Fibroblast of villous mesenchyme (primary cell): ENCODE data around the gene C1orf105. TPM values are rescaled to one million over a fixed set of nuclear protein-coding genes. Genes with fewer than 3 reads are reported as not detected.
A peak's percentile ranks its signal among the peaks of the same experiment; 100 is the strongest.

Source experiments
- DNase-seq: peaks from one replicate; pipeline ENCODE4 v3.0.0-alpha.2; 2010; ENCODE audit warnings: low read depth
- H3K4me3 ChIP-seq: 2 replicates; pipeline ENCODE4 v1.5.1; 2011; ENCODE audit warnings: low read depth, mild to moderate bottlenecking, low read length
- total RNA-seq: library from RNA; depleted of rRNA; stranded (reverse); fragments of >200 nt; gene quantifications from 2 replicates; pipeline ENCODE4 v1.2.3, GENCODE V29; 2012
- TF ChIP-seq, protein P1 (sequence below): IDR thresholded peaks from 2 replicates; pipeline ENCODE4 v1.5.1; 2012; ENCODE audit warnings: low read depth, mild to moderate bottlenecking, low read length; ENCODE audit not compliant: insufficient read depth

C1orf105 gene
- total RNA-seq, 1 donor, result not detected

GRCh38 chr1:172380441-172381244 lies 39.8 kb upstream of the C1orf105 start:
- TF ChIP-seq, protein P1, sequence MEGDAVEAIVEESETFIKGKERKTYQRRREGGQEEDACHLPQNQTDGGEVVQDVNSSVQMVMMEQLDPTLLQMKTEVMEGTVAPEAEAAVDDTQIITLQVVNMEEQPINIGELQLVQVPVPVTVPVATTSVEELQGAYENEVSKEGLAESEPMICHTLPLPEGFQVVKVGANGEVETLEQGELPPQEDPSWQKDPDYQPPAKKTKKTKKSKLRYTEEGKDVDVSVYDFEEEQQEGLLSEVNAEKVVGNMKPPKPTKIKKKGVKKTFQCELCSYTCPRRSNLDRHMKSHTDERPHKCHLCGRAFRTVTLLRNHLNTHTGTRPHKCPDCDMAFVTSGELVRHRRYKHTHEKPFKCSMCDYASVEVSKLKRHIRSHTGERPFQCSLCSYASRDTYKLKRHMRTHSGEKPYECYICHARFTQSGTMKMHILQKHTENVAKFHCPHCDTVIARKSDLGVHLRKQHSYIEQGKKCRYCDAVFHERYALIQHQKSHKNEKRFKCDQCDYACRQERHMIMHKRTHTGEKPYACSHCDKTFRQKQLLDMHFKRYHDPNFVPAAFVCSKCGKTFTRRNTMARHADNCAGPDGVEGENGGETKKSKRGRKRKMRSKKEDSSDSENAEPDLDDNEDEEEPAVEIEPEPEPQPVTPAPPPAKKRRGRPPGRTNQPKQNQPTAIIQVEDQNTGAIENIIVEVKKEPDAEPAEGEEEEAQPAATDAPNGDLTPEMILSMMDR, result no peak
- H3K4me3 ChIP-seq, result no peak overlapping the region
- DNase-seq, result no peak

- TF ChIP-seq, protein P1, result no peak
- H3K4me3 ChIP-seq, result no peak overlapping the region
- no peak for DNase-seq
Measured at GRCh38 chr1:172381946-172382345, 38.5 kb upstream of the C1orf105 start.

DNA sequence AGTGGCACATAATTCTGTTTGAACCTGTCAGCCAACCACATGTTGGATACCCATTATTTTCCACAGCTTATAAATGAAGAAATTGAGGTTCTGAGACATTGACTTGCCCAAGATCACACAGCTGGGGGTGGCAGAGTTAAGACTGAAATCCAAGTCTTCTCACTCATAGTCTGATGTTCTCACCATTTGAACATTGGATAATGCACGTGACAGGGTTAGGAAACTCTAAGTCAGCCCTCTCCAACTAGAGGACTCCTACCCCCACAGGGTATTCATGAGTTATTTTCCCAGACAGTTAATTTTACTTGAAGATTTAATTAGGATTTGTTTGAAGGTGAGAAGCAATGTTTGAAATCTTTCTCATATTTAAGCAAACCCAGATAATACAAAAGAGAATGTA lies 38.1 kb upstream of the C1orf105 start:
- TF ChIP-seq, protein P1, result no peak
- no peak for DNase-seq

GRCh38 chr1:172382990-172383389 lies 37.5 kb upstream of the C1orf105 start:
- no peak for DNase-seq
- no peak overlapping the region for H3K4me3 ChIP-seq
- TF ChIP-seq, protein P1, result no peak

More for the DNA sequence above, 38.1 kb upstream of the C1orf105 start:
- no peak overlapping the region for H3K4me3 ChIP-seq

GRCh38 chr1:172383536-172383935 lies 36.9 kb upstream of the C1orf105 start:
- TF ChIP-seq, protein P1, result no peak
- H3K4me3 ChIP-seq, result no peak overlapping the region
- DNase-seq, result peak; percentile 74

DNA sequence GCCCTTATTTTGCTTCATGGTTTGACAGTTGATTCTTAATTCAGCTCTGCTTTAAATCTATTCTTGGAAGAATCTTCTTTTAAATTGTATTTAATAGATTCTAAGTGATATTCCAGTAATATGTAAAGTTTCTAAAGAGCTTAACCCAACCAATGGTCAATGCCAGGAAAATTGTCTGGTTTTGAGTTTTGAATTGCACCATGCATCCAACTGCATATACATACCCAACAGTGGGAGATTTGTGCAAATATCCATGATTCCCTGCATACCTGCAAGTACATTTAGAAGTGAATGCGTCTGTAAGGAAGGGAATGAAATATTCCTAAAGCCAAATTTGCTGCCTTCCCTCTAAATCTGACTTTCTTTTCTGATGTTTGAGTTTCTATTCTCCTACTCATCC lies 35.8 kb upstream of the C1orf105 start:
- H3K4me3 ChIP-seq, result no peak overlapping the region
- no peak for DNase-seq
- TF ChIP-seq, protein P1, result no peak
